Spleen (tissue), 11 donors: ENCODE results near the gene ZNF22. TPM values are rescaled to one million over a fixed set of nuclear protein-coding genes. Genes with fewer than 3 reads are reported as not detected.

Experiments
- DNase-seq: peaks from one replicate; pipeline ENCODE4 v3.0.0-alpha.2; 2020
- H3K27ac ChIP-seq, 8 donors: fragments of 200-600 bp; sonication (generic) in 7 of 8; 1 replicate in 4 of 8; 2 replicates in 4 of 8; pipeline versions ENCODE4 v1.5.0 to v1.8.0; 2016 to 2021; ENCODE audit warnings: inconsistent platforms in 4 of 8, mild to moderate bottlenecking in 4 of 8, moderate library complexity in 1 of 8
- H3K27me3 ChIP-seq, 7 donors: fragments of 200-600 bp; sonication (generic) in 6 of 7; replicated peaks in 1 of 7; 1 replicate in 4 of 7; 2 replicates in 3 of 7; pipeline versions ENCODE4 v1.5.0 to v1.8.0; 2016 to 2021; ENCODE audit warnings: inconsistent platforms in 3 of 7, mild to moderate bottlenecking in 1 of 7
- H3K36me3 ChIP-seq, 6 donors: fragments of 200-600 bp; sonication (generic) in 5 of 6; 1 replicate in 4 of 6; 2 replicates in 2 of 6; pipeline versions ENCODE4 v1.5.0 to v1.8.0; 2016 to 2021; ENCODE audit warnings: inconsistent platforms in 2 of 6
- H3K4me1 ChIP-seq, 6 donors: fragments of 200-600 bp; sonication (generic) in 5 of 6; 1 replicate in 3 of 6; 2 replicates in 3 of 6; pipeline versions ENCODE4 v1.5.0 to v1.8.0; 2016 to 2021; ENCODE audit warnings: inconsistent platforms in 3 of 6
- H3K4me3 ChIP-seq, 8 donors: fragments of 200-600 bp; sonication (generic) in 7 of 8; 1 replicate in 4 of 8; 2 replicates in 4 of 8; pipeline versions ENCODE4 v1.5.0 to v1.8.0; 2016 to 2021; ENCODE audit warnings: inconsistent platforms in 4 of 8, mild to moderate bottlenecking in 4 of 8, moderate library complexity in 2 of 8
- H3K9me3 ChIP-seq, 8 donors: fragments of 200-600 bp; sonication (generic) in 7 of 8; 1 replicate in 4 of 8; 2 replicates in 4 of 8; pipeline versions ENCODE4 v1.5.0 to v1.8.0; 2016 to 2021; ENCODE audit warnings: inconsistent platforms in 4 of 8
- CTCF ChIP-seq, 11 experiments: fragments of 200-600 bp in 7 of 11; fragments of 450-650 bp in 4 of 11; sonication (generic) in 4 of 11; IDR thresholded peaks in 8 of 11; conservative IDR thresholded peaks in 3 of 11; 1 replicate in 7 of 11; 2 replicates in 4 of 11; pipeline versions ENCODE4 v1.4.0 to v1.8.0; 2016 to 2021; ENCODE audit warnings: antibody characterized with exemption in 11 of 11, inconsistent platforms in 4 of 11, mild to moderate bottlenecking in 1 of 11
- POLR2A ChIP-seq, 3 donors: fragments of 450-650 bp; IDR thresholded peaks; one replicate each; pipeline ENCODE4 v1.5.1; 2017; ENCODE audit warnings: antibody characterized with exemption in 3 of 3, mild to moderate bottlenecking in 1 of 3
- POLR2AphosphoS5 ChIP-seq, 3 donors: sonication (generic); formaldehyde crosslinking; IDR thresholded peaks; one replicate each; pipeline ENCODE4 v1.5.1; 2017; ENCODE audit warnings: antibody characterized with exemption in 3 of 3
- WGBS, 5 donors: extraction: QIAGEN DNeasy Blood & Tissue Kit in 3 of 5; methylation state at CpG; one replicate each; pipeline versions ENCODE4 v1.1.5 to v1.1.7; 2013 to 2018; 5-methylcytosine and 5-hydroxymethylcytosine counted together
- intact Hi-C: fragments of 100-400 bp; cut with DNase I; formaldehyde crosslinking; loops from one replicate; pipeline ENCODE4 v1.15.0; 2023; ENCODE audit warnings: low total_unique reads
- polyA plus RNA-seq, 3 donors: library from polyadenylated mRNA; stranded (reverse); fragments of 200-250 nt; gene quantifications; one replicate each; pipeline ENCODE4 v1.2.1, GENCODE V29; 2013
- total RNA-seq, 7 donors: library from RNA; depleted of rRNA in 3 of 7; stranded (reverse); fragments of >200 nt in 3 of 7; fragmentation: NEBNext Ultra II Directional in 4 of 7; extraction: Animal tissue kit (Norgen Biotek cat#: 25700) in 4 of 7; gene quantifications; one replicate each; pipeline versions ENCODE4 v1.1.0 to v1.2.1, GENCODE V29; 2016 to 2021
- donor health status: healthy with polysubstance abuse.
- donor health status: DM: no; HTN: no; CAD: no; lungs with moderate emphysema.
- donor health status: DM: no; HTN: no; CAD: no.
- donor health status: Bipolar disorder and iron deficiency.
- donor health status: healthy.
- donor health status: DM: no; HTN: no; CAD: no.
- donor health status: DM: yes; HTN: yes; CAD: no.

ZNF22 gene
- total and polyA plus RNA-seq, 10 donors, result 22.7 to 33.6 (median 26.0) TPM

GRCh38 chr10:45053569-45054100 lies 52.9 kb downstream of the ZNF22 start:
- WGBS, 5 donors, result 73 to 86% (median 85%) methylated on average over 1 of the region's 1 CpG
- intact Hi-C loops, result no loop called here
- peaks cover 0 to 16% (median 7%) of the 10 kb centered on the region in 8 donors for H3K9me3 ChIP-seq
- H3K4me3 ChIP-seq, result no peak overlapping the region
- TF ChIP-seq POLR2A (IDR thresholded peaks at IDR 0.05) (no peak), POLR2AphosphoS5 (IDR thresholded peaks at IDR 0.05) (no peak), CTCF (IDR thresholded peaks at IDR 0.05 in 8 of 11, conservative IDR thresholded peaks at IDR 0.05 in 3 of 11) (no peak)
- H3K36me3 ChIP-seq, result no peaks in the 10 kb centered on the region
- peaks cover 0 to under 1% (median 0%) of the 10 kb centered on the region in 6 donors for H3K4me1 ChIP-seq
- no peaks in the 10 kb centered on the region for H3K27me3 ChIP-seq
- no peak overlapping the region for H3K27ac ChIP-seq
- no peak for DNase-seq

Other genes with a start within 250 kb of the ZNF22 start
- not detected for gene TMEM72, start 89.6 kb upstream of the ZNF22 start, total RNA-seq
- gene TMEM72, start 89.6 kb upstream of the ZNF22 start, polyA plus RNA-seq, result under 1 TPM in 1 of 3 donors, not detected in 2; 0.04 TPM
- gene RASSF4, start 41.1 kb upstream of the ZNF22 start, total RNA-seq, result 10 to 100 TPM; 70.8 to 96.2 (median 73.7) TPM
- gene RASSF4, start 41.1 kb upstream of the ZNF22 start, polyA plus RNA-seq, result 10 to 100 TPM; 36.7 to 61.0 (median 38.2) TPM
- 10 to 100 TPM in 6 of 7 donors, 1 to 10 TPM in 1; 9.5 to 90.1 (median 21.1) TPM for gene DEPP1, start 22.1 kb upstream of the ZNF22 start, total RNA-seq
- gene DEPP1, start 22.1 kb upstream of the ZNF22 start, polyA plus RNA-seq, result 10 to 100 TPM; 13.3 to 36.5 (median 15.7) TPM